DMS 273 (cell line): ENCODE results near the gene SELENOK.

Experiments
- DNase-seq: peaks from one replicate; lab custom pipeline; 2025; ENCODE audit not compliant: unreplicated experiment; lab: John Stamatoyannopoulos, UW

SELENOK gene

GRCh38 chr3:53843195-53844177 lies 48.2 kb downstream of the SELENOK start:
- DNase-seq, result peak; percentile 80

DNA sequence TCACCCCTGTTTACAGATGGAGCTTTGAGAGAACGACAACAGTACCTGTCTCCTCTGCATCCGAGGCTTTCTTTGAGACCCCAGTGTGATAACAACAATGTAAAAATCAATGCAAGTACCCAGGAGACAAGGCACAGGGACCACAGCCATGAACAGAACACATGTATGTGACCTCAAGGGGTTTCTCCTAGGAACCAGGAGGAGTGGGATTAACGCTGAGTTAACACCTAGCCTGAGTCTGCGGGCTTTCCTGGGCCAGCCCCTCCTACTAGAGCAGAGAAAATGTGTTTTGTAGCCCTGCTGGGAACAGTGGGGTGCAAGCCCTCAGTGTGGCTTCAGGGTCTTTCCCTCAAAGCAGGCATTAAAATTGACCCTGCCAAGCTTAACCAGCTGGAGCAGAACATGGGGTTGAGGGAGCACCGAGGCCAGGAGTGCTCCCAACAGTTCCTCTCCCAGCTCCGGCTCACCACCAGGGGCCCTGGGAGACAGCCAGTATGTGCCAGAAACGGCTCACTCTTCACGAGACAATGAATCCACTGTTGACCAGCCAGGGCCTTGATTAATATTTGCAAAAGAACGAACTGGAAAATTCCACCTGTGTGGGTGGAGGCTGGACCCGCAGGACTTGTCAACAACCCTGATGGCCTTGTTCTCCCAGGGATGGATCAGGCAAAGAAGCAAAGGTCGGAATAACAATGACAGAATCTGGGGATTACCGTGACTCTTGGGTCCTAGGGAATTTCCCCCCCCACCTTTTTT lies 49.0 kb downstream of the SELENOK start:
- peak; percentile 36 for DNase-seq

DNA sequence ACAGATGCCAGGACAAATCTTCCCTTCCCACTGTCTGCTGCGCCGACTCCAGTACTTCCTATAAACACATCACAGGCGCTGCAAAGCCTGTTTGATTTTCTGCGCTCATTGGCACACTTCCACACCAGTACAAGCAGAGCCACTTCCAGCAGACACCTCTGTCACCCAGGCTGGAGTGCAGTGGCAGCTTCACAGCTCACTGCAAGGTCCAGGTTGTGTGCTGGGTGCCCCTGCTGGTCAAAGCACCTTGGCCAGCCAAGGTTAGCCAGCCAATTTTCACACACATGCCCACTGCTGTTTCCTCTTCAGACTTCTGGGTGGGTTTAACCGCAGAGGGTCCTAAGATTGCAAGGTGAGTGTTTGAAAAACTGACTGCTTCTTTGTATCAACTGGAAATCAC lies 50.4 kb downstream of the SELENOK start:
- DNase-seq, result no peak

- no peak for DNase-seq
These were observed 54.3 kb downstream of the SELENOK start for GRCh38 chr3:53837331-53837730.

- DNase-seq, result no peak
These were observed 55.4 kb downstream of the SELENOK start for GRCh38 chr3:53836084-53836872.

GRCh38 chr3:53835257-53835656 lies 56.4 kb downstream of the SELENOK start:
- no peak for DNase-seq

- no peak for DNase-seq
These were observed 57.1 kb downstream of the SELENOK start for GRCh38 chr3:53834429-53835095.
